HepG2 (cell line): Measurements from ENCODE around the gene SPN. TPM values are rescaled to one million over a fixed set of nuclear protein-coding genes. Genes with fewer than 3 reads are reported as not detected.
A peak's percentile ranks its signal among the peaks of the same experiment; 100 is the strongest.

ENCODE experiments used
- AKAP8 ChIP-seq: sonication (generic); formaldehyde crosslinking; IDR thresholded peaks from 2 replicates; pipeline ENCODE4 v1.5.1; 2020; ENCODE audit warnings: mild to moderate bottlenecking, missing genetic modification reagents
- DMTF1 ChIP-seq: sonication (generic); formaldehyde crosslinking; IDR thresholded peaks from 2 replicates; pipeline ENCODE4 v1.4.0; 2020; ENCODE audit warnings: mild to moderate bottlenecking, missing genetic modification reagents
- ETS1 ChIP-seq: sonication (generic); formaldehyde crosslinking; IDR thresholded peaks from 2 replicates; pipeline ENCODE4 v1.4.0; 2020; ENCODE audit warnings: missing genetic modification reagents
- ISX ChIP-seq: sonication (generic); formaldehyde crosslinking; conservative IDR thresholded peaks from 2 replicates; pipeline ENCODE4 v1.5.0; 2020; ENCODE audit warnings: missing genetic modification reagents
- LCORL ChIP-seq, 2 experiments: fragments of 450-650 bp in 1 of 2; sonication (generic) in 1 of 2; formaldehyde crosslinking in 1 of 2; IDR thresholded peaks; 2 replicates each; pipeline versions ENCODE4 v1.5.0 to v1.6.1; 2017 to 2020; ENCODE audit warnings: antibody characterized with exemption in 1 of 2, missing genetic modification reagents in 1 of 2
- TBP ChIP-seq: sonication (generic); formaldehyde crosslinking; IDR thresholded peaks from 2 replicates; pipeline ENCODE4 v1.5.0; 2020; ENCODE audit warnings: missing genetic modification reagents
- ZBTB10 ChIP-seq: sonication (generic); formaldehyde crosslinking; IDR thresholded peaks from 2 replicates; pipeline ENCODE4 v1.4.0; 2020; ENCODE audit warnings: missing genetic modification reagents, borderline replicate concordance
- ZBTB40 ChIP-seq, 2 experiments: fragments of 450-650 bp in 1 of 2; sonication (generic) in 1 of 2; formaldehyde crosslinking in 1 of 2; IDR thresholded peaks; 2 replicates each; pipeline versions ENCODE4 v1.6.1 to v1.8.0; 2016 to 2022; ENCODE audit warnings: antibody characterized with exemption in 1 of 2, mild to moderate bottlenecking in 1 of 2, missing genetic modification reagents in 1 of 2
- ZNF503 ChIP-seq: sonication (generic); formaldehyde crosslinking; IDR thresholded peaks from 2 replicates; pipeline ENCODE4 v1.4.0; 2020; ENCODE audit warnings: missing genetic modification reagents
- polyA plus RNA-seq, 8 experiments: library from polyadenylated mRNA; depleted of rRNA in 3 of 8; stranded (reverse) in 7 of 8; unstranded in 1 of 8; fragments of >200 nt; fragmentation: Illumina TruSeq in 4 of 8; extraction: Trizol in 4 of 8; gene quantifications; 2 replicates each; pipeline versions ENCODE4 v1.2.1 to v1.2.3, GENCODE V29; 2011 to 2016; ENCODE audit warnings: low read depth in 4 of 8, missing spikeins in 1 of 8, mixed read lengths in 1 of 8; ENCODE audit not compliant: insufficient read depth in 1 of 8
- total RNA-seq, 5 experiments: library from RNA; depleted of rRNA; stranded (reverse); fragments of >200 nt; fragmentation: Illumina TruSeq; extraction: Trizol; gene quantifications; 2 replicates each; pipeline ENCODE4 v1.2.3, GENCODE V29; 2016; ENCODE audit warnings: low read depth in 1 of 5

The SPN gene
- total and polyA plus RNA-seq, 2 of the 13 experiments (the other 11 are each of a cell fraction or from before 2014, with no cell fraction given), result 0.22 to 1.6 TPM

GRCh38 chr16:29699324-29700219 is 36.5 kb downstream of the SPN start (continued):
- TF ChIP-seq ZBTB40 (IDR thresholded peaks at IDR 0.05) (no peak), ZBTB40 (CRISPR knock-in tag; IDR thresholded peaks at IDR 0.05) (no peak), ISX (CRISPR knock-in tag) (no peak), AKAP8 (CRISPR knock-in tag) (peak; percentile 81), ETS1 (CRISPR knock-in tag) (no peak), ZBTB10 (CRISPR knock-in tag) (no peak), ZNF503 (CRISPR knock-in tag) (no peak), TBP (no peak), DMTF1 (CRISPR knock-in tag) (no peak), LCORL (IDR thresholded peaks at IDR 0.05) (no peak), LCORL (CRISPR knock-in tag; IDR thresholded peaks at IDR 0.05) (no peak)
